ENCODE measurements around the gene FAM216B. TPM values are rescaled to one million over a fixed set of nuclear protein-coding genes. Genes with fewer than 3 reads are reported as not detected.

FAM216B gene
- total and polyA plus RNA-seq, 2 donors (not counting 1 experiment from before 2014, with no cell fraction given) = under 0.01 TPM; not detected in 1

- Histone ChIP-seq H3K4me1 (ENCODE audit: control insufficient read depth, extremely low read depth, insufficient read depth, low read length) (peaks cover 12% of the 10 kb centered on the region), H3K4me3 (replicated peaks in 1 of 4; ENCODE audit: control extremely low read depth in 1 of 4, insufficient read depth in 1 of 4, low read depth in 3 of 4, low read length in 4 of 4) (no peak overlapping the region), H3K27ac (ENCODE audit: insufficient read depth, low read length) (no peak overlapping the region), H3K9ac (ENCODE audit: insufficient read depth, low read length) (no peak overlapping the region), H3K27me3 (ENCODE audit: control insufficient read depth, insufficient read depth, low read length) (no peaks in the 10 kb centered on the region), H3K79me2 (ENCODE audit: control insufficient read depth, insufficient read depth, low read length) (no peaks in the 10 kb centered on the region), H3K36me3 (ENCODE audit: control insufficient read depth, insufficient read depth, low read length) (no peaks in the 10 kb centered on the region), H3K9me3 (ENCODE audit: control insufficient read depth, insufficient read depth, low read depth, low read length) (no peaks in the 10 kb centered on the region), H3K4me2 (ENCODE audit: extremely low read depth, insufficient read depth, low read length) (no peak overlapping the region), H4K20me1 (ENCODE audit: control insufficient read depth, extremely low read depth, insufficient read depth, low read length) (no peaks in the 10 kb centered on the region), H2AFZ (ENCODE audit: low read length) (no peak overlapping the region)
- DNase-seq (ENCODE audit: low read depth in 2 of 2) = peak; percentile 26 to 61
- TF ChIP-seq EZH2 (IDR thresholded peaks at IDR 0.05; ENCODE audit: low read length, missing control alignments) = no peak
- no peak for TF ChIP-seq CTCF (conservative IDR thresholded peaks at IDR 0.05 in 1 of 2, IDR thresholded peaks at IDR 0.05 in 1 of 2; ENCODE audit: low read depth in 1 of 2, low read length in 2 of 2)
These were observed 30.9 kb downstream of the FAM216B start for GRCh38 chr13:42812316-42812715.

- no peaks in the 10 kb centered on the region for H4K20me1 ChIP-seq (ENCODE audit: control insufficient read depth, extremely low read depth, insufficient read depth, low read length)
- no peaks in the 10 kb centered on the region for H3K79me2 ChIP-seq (ENCODE audit: control insufficient read depth, insufficient read depth, low read length)
- no peaks in the 10 kb centered on the region for H3K36me3 ChIP-seq (ENCODE audit: control insufficient read depth, insufficient read depth, low read length)
- no peak overlapping the region for H3K9ac ChIP-seq (ENCODE audit: insufficient read depth, low read length)
- H3K4me1 ChIP-seq (ENCODE audit: control insufficient read depth, extremely low read depth, insufficient read depth, low read length) = peaks cover 12% of the 10 kb centered on the region
- no peaks in the 10 kb centered on the region for H3K9me3 ChIP-seq (ENCODE audit: control insufficient read depth, insufficient read depth, low read depth, low read length)
- no peak overlapping the region for H3K27ac ChIP-seq (ENCODE audit: insufficient read depth, low read length)
- no peaks in the 10 kb centered on the region for H3K27me3 ChIP-seq (ENCODE audit: control insufficient read depth, insufficient read depth, low read length)
- TF ChIP-seq EZH2 (IDR thresholded peaks at IDR 0.05; ENCODE audit: low read length, missing control alignments) = no peak
- no peak for TF ChIP-seq CTCF (conservative IDR thresholded peaks at IDR 0.05 in 1 of 2, IDR thresholded peaks at IDR 0.05 in 1 of 2; ENCODE audit: low read depth in 1 of 2, low read length in 2 of 2)
- H2AFZ ChIP-seq (ENCODE audit: low read length) = no peak overlapping the region
- H3K4me2 ChIP-seq (ENCODE audit: extremely low read depth, insufficient read depth, low read length) = no peak overlapping the region
- no peak overlapping the region for H3K4me3 ChIP-seq (replicated peaks in 1 of 4; ENCODE audit: control extremely low read depth in 1 of 4, insufficient read depth in 1 of 4, low read depth in 3 of 4, low read length in 4 of 4)
- peak; percentile 88 to 95 for DNase-seq (ENCODE audit: low read depth in 2 of 2)
These were observed 33.5 kb downstream of the FAM216B start for GRCh38 chr13:42814868-42815267.

- Histone ChIP-seq H3K4me1 (ENCODE audit: control insufficient read depth, extremely low read depth, insufficient read depth, low read length) (peaks cover 12% of the 10 kb centered on the region), H3K27me3 (ENCODE audit: control insufficient read depth, insufficient read depth, low read length) (no peaks in the 10 kb centered on the region), H3K4me2 (ENCODE audit: extremely low read depth, insufficient read depth, low read length) (no peak overlapping the region), H2AFZ (ENCODE audit: low read length) (no peak overlapping the region), H3K27ac (ENCODE audit: insufficient read depth, low read length) (no peak overlapping the region), H3K36me3 (ENCODE audit: control insufficient read depth, insufficient read depth, low read length) (no peaks in the 10 kb centered on the region), H3K9me3 (ENCODE audit: control insufficient read depth, insufficient read depth, low read depth, low read length) (no peaks in the 10 kb centered on the region), H3K79me2 (ENCODE audit: control insufficient read depth, insufficient read depth, low read length) (no peaks in the 10 kb centered on the region), H3K9ac (ENCODE audit: insufficient read depth, low read length) (no peak overlapping the region), H4K20me1 (ENCODE audit: control insufficient read depth, extremely low read depth, insufficient read depth, low read length) (no peaks in the 10 kb centered on the region), H3K4me3 (replicated peaks in 1 of 4; ENCODE audit: control extremely low read depth in 1 of 4, insufficient read depth in 1 of 4, low read depth in 3 of 4, low read length in 4 of 4) (no peak overlapping the region)
- DNase-seq (ENCODE audit: low read depth in 2 of 2) = peak; percentile 35 to 47
- TF ChIP-seq CTCF (conservative IDR thresholded peaks at IDR 0.05 in 1 of 2, IDR thresholded peaks at IDR 0.05 in 1 of 2; ENCODE audit: low read depth in 1 of 2, low read length in 2 of 2) (no peak), EZH2 (IDR thresholded peaks at IDR 0.05; ENCODE audit: low read length, missing control alignments) (no peak)
These were observed 34.3 kb downstream of the FAM216B start for GRCh38 chr13:42815681-42816080.

Measured in fibroblast of lung (primary cell).